GM19043 (cell line): ENCODE measurements around the gene GPR61.

ENCODE experiments used
- ATAC-seq: cut with Tn5 transposase; IDR thresholded peaks from one replicate; pipeline ENCODE4 v1.9.1; 2021; ENCODE audit warnings: low read depth; ENCODE audit not compliant: unreplicated experiment

GPR61 gene

GRCh38 chr1:109566982-109567381 is 27.3 kb downstream of the GPR61 start:
- no peak for ATAC-seq

DNA sequence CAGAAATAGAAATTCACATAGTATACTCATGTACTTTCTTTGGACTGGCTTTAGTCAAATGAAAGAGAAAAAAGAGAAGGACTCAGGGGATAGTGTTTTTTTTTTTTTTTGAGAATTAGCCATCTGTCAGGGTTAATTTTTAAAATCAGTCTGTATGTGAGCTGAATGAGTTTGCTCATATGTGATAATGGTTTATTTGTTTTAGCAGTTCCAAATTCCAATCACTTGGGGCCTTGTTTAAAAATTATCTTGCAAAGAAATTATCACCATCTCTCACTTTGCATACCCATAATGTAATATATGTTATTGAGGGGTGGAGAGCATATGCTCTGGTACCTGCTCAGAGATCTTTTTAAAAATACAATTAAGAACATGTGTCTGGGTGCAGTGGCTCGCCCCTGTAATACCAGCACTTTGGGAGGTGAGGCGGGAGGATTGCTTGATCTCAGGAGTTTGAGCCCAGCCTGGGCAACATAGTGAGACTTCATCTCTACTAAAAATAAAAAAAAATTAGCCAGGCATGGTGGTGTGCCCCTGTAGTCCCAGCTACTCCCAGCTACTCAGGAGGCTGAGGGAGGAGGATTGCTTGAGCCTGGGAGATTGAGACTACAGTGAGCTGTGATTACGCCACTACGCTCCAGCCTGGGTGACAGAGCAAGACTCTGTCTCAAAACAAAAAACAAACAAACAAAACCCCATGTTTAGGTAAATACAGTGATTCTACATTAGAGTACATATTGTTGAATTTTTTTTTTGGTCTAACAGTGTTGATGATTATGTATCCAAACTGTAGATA is 28.4 kb downstream of the GPR61 start:
- ATAC-seq: no peak

GRCh38 chr1:109569323-109569722 is 29.7 kb downstream of the GPR61 start:
- ATAC-seq: no peak

- ATAC-seq: no peak
Measured at GRCh38 chr1:109570414-109570813, 30.7 kb downstream of the GPR61 start.

DNA sequence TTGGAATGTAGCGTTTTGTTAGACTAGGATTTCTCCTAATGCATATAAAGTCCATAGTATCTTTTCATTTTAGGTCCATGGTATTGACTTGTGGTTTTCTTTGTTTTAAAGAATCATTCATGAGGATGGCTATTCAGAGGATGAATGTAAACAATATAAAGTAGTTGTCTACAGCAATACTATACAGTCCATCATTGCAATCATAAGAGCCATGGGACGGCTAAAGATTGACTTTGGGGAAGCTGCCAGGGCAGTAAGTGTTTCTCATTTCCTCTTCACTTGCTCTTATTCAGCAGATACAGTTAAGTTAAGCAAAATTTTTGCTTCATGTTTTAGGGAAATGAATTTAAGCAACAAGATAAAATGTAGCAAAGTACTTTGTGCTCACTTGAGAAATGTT is 34.1 kb downstream of the GPR61 start:
- no peak for ATAC-seq

DNA sequence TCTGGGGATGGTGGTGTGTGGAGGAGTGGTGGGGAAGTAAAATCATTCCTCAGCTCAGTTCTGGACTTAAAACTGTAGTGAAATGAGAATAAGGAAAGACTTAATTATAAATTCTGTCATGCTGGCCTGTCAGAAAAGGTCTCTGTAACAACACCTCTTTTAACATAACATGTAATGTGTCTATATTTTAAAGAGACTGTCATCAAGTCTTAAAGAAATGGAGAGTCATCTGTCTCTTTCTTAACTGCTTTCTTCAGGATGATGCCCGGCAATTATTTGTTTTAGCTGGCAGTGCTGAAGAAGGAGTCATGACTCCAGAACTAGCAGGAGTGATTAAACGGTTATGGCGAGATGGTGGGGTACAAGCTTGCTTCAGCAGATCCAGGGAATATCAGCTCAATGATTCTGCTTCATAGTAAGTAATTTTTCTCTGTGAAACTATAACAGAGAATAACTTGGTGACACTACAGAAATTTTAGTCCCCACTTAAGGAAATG is 39.3 kb downstream of the GPR61 start:
- no peak for ATAC-seq

GRCh38 chr1:109579491-109579890 is 39.8 kb downstream of the GPR61 start:
- ATAC-seq: no peak

- ATAC-seq: no peak
Measured at GRCh38 chr1:109582021-109582420, 42.3 kb downstream of the GPR61 start.

DNA sequence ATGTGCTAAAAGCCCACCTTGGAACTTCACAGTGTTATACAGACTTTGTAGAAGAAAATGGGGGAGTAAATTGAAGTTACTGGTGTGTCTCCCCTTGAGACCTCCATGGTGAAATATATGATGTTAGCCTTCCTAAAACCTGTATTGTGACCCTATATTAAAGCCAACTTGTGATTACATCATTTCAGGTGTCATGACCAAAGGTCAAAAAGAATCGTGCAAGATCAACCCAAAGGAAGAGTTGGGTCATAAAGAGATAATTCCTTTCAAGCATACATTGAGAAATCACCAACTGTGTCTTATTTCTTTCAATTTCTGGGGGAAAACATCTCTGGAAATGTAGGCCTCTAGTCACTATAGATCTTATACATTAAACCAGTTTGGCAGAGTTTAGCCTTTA is 45.1 kb downstream of the GPR61 start:
- no peak for ATAC-seq

DNA sequence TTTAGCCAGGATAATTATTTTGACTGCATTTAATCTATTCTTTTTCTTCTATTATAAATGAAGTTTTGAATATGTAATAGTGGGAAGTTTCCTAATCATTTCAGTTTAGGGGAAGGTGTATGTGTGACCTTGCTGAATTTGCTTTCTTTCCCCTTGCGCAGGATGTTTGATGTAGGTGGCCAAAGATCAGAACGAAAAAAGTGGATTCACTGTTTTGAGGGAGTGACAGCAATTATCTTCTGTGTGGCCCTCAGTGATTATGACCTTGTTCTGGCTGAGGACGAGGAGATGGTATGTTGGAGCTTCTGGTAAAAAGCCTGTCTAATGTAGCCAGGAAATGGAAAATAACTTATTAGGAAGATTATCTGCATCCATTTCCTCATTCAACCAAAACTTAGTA is 46.4 kb downstream of the GPR61 start:
- ATAC-seq: no peak

DNA sequence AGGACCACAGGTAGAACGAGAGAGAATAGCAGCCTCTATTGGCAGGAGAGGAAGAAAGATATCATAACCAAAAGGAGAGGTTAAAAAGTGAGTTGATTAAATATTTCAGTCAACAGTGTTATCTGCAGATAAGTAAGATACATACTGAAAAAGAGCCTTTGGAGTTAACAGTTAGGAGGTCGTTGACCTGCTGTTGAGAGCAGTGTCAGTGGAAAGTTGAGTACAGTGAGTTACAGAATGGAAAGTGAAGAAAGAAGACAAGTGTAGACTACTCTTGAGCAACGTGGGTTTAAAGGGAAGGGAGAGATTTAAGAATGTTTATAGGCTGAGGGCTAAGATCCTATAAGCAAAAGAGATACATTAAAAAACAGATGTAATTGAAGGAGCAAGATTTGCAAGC is 49.5 kb downstream of the GPR61 start:
- ATAC-seq: no peak

DNA sequence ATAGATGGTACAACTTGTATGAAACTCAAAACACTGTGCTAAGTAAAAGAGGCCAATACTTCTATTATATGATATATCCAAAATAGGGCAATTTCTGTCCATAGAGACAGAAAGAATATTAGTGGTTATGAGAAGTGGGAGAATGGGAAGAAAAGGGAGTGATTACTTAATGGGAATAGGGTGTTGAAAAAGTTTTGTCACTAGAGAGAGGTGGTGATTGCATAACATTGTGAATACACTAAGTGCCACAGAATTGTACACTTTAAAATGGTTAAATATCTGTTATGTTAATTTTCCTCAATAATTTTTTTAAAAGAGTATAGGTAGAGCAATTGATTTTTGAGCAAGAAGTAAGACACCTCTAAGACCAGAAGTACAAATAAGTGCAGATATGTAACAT is 50.0 kb downstream of the GPR61 start:
- ATAC-seq: no peak

- ATAC-seq: no peak
Measured at GRCh38 chr1:109592916-109593315, 53.2 kb downstream of the GPR61 start.

- no peak for ATAC-seq
Measured at GRCh38 chr1:109595531-109595930, 55.9 kb downstream of the GPR61 start.
